K562 (cell line): ENCODE data around the gene C12orf75.

Experiments used
- MNT ChIP-seq, 2 experiments: fragments of 450-650 bp; conservative IDR thresholded peaks; 2 replicates each; pipeline ENCODE4 v1.6.1; 2017; ENCODE audit warnings: mild to moderate bottlenecking in 2 of 2, moderate library complexity in 2 of 2
- NFE2L1 ChIP-seq: fragments of 450-650 bp; IDR thresholded peaks from 2 replicates; pipeline ENCODE4 v1.6.1; 2016; ENCODE audit warnings: missing genetic modification characterization, low read depth, mild to moderate bottlenecking, missing compliant biosample characterization, moderate library complexity, borderline replicate concordance
- PHB2 ChIP-seq: fragments of 450-650 bp; IDR thresholded peaks from 2 replicates; pipeline ENCODE4 v1.6.1; 2017; ENCODE audit warnings: low read depth

- TF ChIP-seq NFE2L1 (tag) (no peak), PHB2 (no peak), MNT (conservative IDR thresholded peaks at IDR 0.05) (no peak)
These were observed 54.5 kb downstream of the C12orf75 start for GRCh38 chr12:105384916-105385535.
